SW 1271 (cell line): ENCODE data around the gene SH3PXD2A.
"Not testable (repeated sequence)": the region's sequence is repeated elsewhere in the genome, so short reads cannot be mapped to it uniquely, and the experiment has no call there.

Experiments used
- DNase-seq, 2 experiments: peaks; one replicate each; lab custom pipeline; 2025; lab: John Stamatoyannopoulos, UW

Gene SH3PXD2A

DNA sequence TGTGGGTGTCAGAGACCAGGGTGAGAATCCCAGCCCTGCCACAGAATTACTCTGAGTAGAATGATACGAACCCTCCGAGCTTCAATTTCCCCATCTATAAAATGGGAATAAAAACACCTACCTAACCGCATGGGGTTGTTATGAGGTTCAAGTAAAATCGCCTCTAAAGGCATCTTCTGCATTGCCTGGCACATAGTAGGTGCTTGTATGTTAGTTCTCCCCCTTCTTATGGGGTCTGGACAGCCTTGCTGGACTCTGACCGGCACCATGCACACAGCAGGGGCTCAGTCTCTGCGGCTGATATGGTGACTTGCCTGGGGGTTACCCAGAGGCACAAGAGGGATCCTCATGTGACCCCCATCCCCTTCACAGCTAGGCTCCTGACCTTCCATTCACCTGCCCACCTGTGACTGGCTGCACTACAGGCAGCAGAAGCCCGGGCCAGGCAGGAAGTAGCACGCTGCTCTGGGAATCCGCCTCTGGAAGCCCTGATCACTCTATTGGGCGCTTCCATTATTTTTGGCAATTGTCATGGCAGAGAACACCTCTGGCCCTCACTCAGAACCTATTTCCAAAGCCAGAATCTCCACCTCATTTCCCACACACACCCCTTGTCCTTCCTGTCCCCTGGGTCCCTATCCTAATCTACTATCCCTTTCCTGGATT lies 6.0 kb downstream of the SH3PXD2A start:
- no peak for DNase-seq

DNA sequence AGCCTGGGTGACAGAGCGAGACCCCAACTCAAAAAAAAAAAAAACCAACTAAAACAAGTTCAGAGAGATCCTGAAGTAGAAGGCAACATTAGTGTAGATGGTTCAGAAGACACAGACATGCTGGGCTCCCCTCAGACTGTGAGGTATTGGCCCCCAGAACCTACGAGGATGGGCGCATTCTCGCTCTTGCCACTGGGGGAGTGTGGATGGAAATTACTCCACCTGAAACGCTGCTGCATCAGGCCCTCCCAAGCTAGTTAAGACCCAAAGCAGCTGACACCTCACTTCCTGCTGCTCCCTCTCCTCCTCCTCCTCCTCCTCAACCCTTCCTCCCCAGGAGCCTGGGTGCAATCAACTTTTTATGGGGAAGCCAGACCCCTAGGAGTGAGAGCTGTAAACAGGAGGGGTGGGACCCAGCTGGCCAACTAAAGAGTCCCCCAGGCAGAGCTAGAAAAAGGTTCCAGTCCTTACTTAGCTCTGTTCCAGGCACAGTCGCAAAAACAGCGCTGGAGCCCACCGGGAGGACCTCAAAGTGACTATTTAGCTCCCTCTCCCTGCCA lies 7.4 kb downstream of the SH3PXD2A start:
- DNase-seq, result no peak

DNA sequence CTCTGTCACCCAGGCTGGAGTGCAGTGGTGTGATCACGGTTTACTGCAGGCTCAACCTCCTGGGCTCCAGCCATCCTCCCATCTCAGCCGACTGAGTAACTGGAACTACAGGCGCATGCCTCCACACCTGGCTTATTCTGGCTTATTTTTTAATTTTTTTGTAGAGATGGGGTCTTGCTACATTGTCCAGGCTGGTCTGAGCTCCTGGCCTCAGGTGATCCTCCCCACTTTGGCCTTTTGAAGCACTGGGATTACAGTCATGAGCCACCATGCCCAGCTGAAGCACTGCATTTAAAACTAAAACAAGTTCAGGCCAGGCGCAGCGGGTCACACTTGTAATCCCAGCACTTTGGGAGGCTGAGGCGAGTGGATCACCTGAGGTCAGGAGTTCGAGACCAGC lies 8.0 kb downstream of the SH3PXD2A start:
- no peak for DNase-seq

DNA sequence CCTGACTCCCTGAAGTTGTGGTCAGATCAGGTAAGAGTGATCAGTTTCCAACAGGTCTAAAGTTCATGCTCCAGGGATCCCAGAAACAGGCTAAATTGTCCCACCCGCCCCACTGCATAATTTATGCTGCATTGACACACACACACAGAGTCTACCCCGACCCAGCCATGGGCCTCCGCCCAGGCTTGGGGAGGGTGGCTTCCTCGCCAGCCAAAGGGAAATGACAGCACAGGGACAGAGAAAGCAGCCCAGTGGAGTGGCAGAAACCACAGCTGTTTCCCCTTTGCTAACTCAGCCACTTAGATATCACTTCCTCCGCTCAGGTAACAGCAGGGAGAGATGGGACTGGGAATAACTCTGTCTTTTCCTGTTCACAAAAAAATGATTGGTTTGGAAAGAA lies 9.4 kb downstream of the SH3PXD2A start:
- DNase-seq, result no peak

DNA sequence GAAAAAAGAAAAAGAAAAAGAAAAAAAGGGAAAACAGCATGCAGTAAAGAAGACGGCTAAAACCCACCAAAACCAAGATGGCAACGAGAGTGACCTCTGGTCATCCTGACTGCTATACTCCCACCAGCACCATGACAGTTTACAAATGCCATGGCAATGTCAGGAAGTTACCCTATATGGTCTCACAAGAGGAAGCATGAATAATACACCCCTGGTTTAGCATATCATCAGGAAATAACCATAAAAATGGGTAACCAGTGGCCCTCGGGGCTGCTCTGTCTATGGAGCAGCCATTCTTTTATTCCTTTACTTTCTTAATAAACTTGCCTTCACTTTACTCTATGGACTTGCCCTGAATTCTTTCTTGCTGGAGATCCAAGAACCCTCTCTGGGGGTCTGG lies 10.0 kb downstream of the SH3PXD2A start:
- not testable (repeated sequence) for DNase-seq

DNA sequence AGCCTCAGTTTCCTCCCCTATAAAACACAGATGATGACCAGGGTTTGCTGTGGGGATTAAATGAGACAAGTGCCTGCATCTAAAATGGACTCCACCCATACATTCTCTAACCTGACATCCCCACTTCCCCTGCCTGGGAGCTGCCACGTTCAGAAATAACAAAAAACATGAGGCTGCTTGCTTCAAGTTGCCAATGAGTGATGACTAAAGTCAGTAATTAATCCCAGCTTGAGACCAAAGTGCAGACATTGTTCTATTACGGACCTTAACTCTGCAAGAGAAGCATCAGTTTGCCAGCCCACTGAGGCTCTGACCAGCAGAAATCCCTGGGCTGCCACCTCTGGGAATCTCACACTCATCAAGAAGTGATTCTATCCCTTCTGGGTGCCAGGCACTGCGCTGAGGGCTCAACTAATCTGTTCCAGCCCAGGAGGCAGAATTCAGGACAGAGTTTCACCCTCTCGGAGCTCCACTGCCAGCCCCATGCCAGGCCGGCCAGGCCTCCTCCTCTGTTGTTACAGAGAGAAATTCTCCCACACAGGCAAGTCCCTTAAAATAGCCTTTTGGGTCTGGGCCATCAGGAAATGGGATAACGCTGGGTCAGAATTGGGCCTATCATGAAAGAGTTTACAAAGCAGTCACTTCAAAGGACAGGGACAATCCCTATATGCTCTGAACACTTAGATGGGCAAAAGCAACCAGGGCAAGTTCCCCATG lies 11.4 kb downstream of the SH3PXD2A start:
- DNase-seq, result no peak

DNA sequence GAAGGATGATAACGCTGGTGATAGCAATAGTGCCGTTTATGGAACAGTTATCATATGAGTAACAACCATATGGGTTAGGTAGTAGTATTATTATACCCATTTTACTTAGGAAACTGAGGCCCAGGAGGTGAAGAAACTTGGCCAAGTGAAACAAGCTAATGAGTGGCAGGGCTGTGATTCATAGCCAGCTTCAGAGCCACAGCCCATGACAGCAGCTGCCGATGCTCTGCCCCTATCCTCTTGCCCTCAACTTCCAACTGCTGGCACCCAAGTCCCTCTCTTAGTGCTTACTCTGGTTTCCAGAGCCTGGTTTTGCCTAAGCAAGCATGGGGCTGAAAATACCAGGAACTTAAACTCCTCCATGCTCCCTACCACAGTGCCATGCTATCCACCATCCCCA lies 12.3 kb downstream of the SH3PXD2A start:
- no peak for DNase-seq

DNA sequence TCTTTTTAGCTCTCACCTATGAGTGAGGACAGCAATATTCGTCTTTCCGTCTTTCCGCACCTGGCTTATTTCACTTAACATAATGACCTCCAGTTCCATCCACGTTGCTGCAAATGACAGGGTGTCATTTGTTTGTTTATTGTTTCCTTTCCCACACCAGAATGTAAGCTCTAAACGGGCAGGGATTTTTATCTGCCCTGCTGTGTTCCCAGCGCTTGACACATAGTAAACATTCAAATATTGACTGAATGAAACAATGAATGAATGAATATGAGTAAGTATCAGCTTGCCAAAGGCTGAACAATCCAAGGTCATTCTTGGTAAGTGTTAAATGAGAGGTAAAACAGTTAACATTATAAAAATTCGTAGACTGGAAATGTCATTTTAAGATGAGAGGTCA lies 12.8 kb downstream of the SH3PXD2A start:
- no peak for DNase-seq

DNA sequence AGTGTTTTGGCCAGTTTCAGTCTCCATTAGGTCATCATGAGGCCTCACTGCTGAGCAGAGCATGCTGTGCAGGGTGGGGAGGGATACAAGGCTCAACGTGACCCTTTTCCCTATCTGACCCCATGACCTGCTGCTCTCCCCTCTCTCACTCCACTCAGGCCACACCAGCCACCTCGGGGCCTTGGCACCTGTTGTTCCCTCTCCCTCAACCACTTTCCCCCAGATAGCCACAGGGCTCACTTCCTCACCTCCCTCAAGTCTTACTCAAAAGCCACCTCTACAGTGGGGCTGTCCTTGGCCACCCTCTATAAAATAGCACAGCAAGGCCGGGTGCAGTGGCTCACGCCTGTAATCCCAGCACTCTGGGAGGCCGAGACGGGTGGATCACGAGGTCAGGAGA lies 13.9 kb downstream of the SH3PXD2A start:
- DNase-seq, result no peak

DNA sequence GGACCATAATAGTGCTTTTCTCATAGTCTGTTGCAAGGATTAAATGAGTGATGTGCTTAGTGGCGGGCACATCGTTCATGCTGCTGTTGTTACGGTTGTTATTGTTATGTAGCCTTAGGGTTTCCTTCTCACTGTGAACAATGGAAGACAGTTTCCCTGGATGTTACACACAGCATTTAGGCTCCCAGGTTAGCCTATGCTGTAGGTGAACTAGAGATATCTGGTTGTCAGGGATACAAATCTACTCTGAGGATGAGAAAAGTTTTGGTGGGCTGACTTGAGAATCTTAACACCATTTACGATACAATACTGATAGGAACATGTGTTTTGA lies 14.7 kb downstream of the SH3PXD2A start:
- DNase-seq, result no peak

DNA sequence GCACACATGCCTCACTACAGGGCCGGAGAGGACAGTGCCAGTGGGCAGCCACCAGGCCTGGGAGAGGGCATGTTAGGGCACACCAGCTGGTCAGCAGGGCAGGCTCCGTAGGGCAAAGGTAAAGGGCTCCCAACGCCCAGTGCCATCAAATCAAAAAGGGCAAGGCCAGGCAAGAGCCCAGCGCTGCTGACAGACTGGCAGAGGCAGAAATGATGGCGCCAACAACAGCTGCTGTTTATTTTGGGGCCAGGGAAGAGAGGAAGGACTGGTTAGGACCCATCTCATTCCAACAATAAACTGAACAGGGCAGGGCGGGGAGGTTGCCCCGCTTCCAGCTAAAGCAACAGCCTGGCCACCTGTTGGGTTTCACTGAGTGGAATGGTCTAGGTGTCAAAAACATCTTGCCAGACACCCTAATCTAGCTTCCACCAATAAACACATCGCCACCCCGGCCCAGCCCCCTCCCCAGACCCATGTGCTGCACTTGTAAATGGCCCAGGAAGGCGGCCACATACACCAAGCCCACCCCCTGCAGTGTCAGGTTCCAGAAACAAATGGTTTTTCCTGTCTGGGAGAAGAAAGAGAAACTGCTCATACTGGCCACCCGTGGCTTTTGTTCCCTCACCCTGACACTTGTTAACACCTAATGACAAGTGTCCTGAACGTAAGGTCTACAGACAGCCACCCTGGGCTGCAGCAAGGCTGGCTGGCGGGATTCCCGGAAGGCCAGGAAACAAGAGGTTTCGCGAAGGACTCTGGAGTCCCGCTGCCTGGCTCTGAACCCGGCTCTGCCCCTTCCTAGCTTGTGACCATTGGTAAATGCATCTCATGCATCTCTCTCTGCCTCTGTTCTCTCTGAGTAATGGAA lies 15.3 kb downstream of the SH3PXD2A start:
- DNase-seq, result no peak

DNA sequence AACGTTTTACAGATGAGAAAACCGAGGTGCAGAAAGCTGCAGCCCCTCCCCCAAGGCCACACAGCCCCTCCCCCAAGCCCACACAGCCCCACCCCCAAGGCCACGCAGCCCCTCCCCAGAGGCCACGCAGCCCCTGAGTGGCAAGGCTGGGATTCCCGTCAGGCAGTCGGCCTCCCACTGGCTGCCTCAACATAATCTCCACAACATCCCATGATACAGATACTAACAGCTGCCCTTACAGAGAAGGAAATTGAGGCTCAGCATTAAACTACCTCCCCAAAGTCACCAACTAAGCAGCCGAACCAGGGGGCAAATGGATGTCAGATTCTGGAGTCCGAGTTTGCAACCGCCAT lies 15.9 kb downstream of the SH3PXD2A start:
- DNase-seq, result no peak

DNA sequence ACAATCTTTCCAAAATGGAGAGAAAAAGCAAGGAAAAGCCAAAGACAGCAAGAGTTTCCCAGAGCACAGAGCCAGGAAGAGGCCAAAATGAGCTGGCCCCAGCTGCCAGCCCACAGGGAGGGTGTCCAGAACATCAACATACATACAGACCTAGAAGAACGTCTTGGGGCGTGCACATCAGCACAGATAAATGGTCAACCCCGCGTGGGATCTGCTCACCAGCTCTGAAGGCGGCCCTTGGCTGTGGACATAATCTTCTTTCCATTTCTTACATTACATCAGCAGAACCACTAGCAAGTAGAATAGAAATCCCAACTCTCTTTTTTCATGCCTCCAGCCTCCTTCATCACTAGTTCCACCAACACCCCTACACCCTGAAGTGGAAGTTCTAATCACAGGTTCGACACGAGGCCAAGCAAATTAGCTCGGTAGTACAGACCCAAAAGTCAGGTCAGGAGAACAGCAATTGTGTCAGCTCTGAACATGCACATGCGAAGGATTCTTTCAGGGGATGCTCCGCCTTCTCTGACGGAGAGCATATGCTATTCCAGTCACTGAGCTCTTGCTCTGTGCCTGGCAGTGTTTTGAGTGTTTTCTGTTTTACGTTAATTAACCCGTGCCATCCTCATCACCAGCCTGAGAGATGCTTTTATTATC lies 16.4 kb downstream of the SH3PXD2A start:
- DNase-seq, result no peak

DNA sequence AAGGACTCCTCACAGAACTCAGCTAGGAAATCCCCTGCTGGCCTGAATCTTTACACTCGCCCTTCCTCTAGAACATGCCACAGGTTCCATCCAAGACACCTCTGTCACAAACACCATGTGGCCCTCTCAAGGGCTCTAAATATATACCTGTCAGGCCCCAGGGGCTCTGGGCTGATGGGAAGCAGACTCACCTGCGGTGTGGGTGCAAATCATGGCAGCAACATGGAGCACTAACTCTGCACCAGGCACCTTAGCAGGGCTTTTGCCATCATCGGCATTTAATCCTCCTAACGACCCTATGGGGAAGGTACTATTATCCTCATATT lies 17.3 kb downstream of the SH3PXD2A start:
- DNase-seq, result no peak

DNA sequence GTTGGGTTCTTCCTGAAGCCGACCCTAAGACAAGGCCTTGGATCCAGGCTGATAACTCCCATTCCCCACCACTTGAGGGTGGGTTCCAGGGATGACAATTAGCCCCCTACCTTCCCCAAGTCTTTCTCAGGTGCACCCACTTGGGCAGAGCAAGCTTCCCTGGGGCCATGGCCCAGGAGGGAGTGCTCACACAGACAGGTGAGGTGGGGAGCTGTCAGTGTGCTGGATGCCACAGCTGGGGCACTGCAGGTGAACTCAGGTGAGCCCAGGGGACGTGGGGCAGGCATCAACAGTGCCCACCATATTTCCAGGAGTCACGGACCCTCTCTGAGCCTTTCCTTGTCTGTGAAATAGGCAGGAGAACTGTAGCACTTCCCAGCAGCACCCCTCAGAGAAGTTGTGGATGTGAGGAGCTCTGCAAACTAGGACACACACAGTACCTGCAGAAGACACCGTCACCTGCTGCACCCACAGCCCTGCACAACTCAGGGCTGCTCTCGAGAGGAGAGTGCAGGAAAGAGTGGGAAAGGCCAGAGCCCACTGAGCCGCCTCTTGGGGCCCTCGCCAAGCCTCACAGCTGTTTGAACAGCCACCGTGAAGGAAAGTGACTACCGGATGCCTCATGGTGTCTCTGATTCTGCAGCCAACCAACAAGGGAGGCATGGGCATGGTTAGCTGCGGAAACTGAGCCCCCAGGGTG lies 17.9 kb downstream of the SH3PXD2A start:
- DNase-seq, result no peak

DNA sequence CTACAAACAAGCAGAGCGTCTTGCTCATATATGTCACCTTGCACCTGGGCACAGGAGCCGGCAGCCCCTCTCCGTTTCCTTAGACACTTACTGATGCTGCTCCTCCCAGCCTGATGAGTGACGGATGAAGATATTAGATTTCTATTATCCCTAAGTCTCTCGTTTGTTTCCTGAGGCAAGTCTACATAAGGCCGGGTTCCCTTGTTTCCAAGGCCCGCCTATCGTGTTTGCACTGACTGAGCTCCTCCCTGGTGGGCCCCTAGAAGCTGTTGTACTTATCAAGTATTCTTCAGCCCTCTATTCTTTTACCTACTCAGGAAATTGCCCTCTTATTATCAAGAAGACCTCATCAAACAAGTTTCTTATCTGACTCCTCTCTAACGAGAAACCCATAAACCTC lies 18.5 kb downstream of the SH3PXD2A start:
- DNase-seq, result no peak

DNA sequence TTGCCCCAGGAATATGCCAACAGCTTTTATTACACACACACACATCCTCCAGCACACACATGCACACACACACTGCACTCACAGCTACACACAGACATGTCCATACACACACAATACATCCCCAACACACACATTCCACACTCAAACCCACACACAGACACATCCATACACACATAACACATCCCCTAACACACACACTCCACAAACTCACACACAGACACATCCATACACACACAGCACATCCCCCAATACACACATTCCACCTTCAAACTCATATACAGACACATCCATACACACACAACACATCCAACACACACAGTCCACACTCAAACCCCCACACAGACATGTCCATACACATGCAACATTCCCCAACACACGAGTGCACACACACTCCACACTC lies 19.1 kb downstream of the SH3PXD2A start:
- DNase-seq, result no peak

DNA sequence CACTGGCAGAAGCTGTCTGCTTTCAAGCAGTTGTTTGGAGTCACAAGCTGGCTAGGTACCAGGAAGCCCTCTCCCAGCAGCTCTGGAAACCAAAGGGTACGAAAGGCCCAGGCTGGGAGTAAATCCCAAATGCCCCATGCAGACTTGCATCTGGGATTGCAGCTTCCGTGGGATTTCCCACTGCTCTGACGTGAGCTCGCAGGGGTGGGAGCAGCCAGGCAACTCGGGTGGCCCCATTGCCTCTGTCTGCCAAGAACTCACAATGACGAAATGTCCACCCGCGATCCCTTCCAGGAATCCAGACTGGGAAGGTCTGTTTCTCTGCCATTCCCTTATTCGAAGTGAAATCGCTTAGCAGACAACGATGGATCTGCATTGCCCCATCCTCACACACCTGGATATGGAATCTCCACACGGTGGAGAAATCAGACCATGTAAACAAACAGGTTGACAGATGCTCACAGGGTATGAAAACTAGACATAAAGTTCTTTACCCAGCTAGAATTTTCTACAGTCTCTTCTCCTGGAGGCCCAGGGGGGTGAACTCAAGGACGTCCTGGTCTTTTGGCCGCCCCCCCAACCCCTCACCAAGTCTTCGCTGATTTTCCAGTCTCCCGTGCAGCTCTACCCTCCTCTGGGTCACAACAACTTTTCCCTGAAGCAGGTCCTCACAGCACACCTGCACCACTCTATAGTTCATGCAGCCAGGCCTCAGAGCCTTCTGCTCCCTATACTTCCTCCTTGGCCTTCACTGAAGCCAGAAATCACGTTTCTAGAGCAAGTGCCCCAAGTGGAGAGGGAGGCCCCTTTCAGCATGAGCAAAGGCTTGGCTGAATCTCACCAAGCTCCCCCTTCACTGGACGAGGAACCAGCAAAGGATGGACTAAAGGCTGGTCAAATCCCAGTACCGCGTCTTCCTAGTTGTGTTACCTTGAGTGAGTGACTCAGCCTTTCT lies 20.0 kb downstream of the SH3PXD2A start:
- DNase-seq, result no peak

DNA sequence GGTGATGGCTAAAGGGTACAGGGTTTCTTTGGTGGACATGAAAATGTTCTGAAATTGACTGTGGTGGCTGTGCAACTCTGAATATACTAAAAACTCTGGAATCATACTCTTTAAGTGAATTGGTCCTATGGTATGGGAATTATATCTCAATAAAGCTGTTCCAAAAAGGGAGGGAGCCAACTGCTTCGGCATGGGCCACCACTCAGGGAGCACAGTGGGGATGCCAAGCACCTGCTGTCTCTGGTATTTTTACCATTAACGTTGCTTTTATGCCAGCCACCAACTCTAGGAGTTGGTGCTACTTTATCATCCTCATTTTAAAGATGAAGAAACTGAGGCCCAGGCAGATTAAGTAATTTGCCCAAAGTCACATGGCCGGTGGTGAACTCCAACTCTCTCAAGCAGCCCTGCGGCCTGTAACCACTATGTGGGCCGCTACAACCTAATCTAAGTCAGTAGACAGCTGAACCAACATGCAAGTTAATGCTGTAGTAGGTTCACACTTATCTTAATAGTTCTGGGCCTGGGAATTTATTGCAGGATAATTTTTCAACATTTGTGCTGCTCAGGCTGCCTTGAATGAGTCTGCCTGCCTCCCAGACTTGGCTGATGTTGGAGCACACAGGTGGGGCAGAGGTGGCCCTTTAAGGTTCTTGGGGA lies 20.8 kb downstream of the SH3PXD2A start:
- no peak for DNase-seq

DNA sequence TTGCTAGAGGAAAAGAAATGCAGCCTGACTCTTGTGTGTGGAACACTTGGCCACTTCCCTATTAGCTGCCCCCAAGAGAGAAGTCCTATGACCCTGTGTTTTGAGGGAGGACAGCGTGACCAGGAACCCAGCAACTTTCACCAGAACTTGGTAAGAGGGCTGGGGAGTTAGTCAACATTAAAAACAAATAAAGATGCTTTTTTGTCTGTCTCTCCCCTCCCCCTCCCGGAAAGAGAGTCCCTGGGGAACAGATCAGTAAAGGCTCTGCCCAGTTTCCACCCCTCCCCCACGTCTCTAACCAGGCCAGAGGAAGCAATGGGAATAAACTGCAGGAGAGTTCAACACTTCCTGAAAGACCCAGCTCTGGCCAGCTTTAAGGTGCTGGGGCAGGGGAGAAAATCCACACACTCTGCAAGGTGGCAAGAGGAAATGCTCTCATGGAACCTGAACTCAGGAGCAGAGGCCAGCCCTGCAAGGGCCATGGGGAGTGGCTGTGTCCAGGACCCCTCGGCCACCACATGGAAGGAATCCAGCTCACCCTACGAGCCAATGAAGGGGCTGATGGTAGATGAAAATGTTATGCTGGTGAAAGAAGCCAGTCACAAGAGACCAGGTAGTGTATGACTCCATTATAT lies 21.5 kb downstream of the SH3PXD2A start:
- DNase-seq, result no peak
